ENCODE results near the gene CPT2.

Gene CPT2

DNA sequence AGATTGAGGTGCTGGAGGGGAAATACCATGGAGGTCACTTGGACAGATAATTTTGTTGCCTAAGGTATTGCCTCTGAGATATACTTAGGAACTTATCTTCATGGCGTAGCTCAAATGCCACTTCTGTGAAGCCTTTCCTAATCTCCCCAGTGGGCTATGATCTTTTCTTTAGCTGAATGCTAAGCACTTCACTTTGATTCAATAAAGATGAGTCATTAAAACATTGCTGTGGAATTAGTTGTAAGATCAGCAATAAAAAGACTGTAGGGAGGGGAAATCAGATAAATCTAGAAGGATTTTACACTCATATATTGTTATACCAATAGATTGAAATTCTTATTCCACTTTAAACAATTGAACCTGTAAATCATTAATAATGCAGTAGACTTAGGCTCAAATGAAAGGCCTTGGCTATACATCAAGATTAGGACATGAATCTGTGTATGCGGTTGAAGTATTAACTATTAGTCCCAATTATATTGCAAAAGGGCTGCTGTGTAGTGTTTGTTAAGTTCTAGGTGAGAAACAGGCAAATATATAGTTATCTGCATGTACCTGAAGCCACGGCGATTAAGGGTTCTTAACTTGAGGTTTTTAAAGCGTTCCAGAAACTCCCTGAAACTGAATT, 60.9 kb downstream of the CPT2 start:
- no peak overlapping the region for H3K9ac ChIP-seq (ENCODE audit: low read depth in 1 of 2, low read length in 2 of 2)
- H3K9me3 ChIP-seq (ENCODE audit: control insufficient read depth in 2 of 2, low read length in 2 of 2), result no peaks in the 10 kb centered on the region
- peaks cover 0 to 3% of the 10 kb centered on the region in 2 donors for H3K36me3 ChIP-seq (ENCODE audit: control insufficient read depth in 2 of 2, insufficient read depth in 2 of 2, low read length in 2 of 2)
- no peaks in the 10 kb centered on the region for H3K4me1 ChIP-seq (ENCODE audit: control insufficient read depth in 2 of 2, insufficient read depth in 2 of 2, low read length in 2 of 2)
- H3K4me3 ChIP-seq (ENCODE audit: low read length in 2 of 2), result no peak overlapping the region
- no peaks in the 10 kb centered on the region for H3K27me3 ChIP-seq (ENCODE audit: control insufficient read depth in 2 of 2, insufficient read depth in 2 of 2, low read length in 2 of 2)
- H3K27ac ChIP-seq (ENCODE audit: low read depth in 2 of 2, low read length in 2 of 2), result no peak overlapping the region

GRCh38 chr1:53258216-53258615, 61.6 kb downstream of the CPT2 start:
- H3K27ac ChIP-seq (ENCODE audit: low read depth in 2 of 2, low read length in 2 of 2), result no peak overlapping the region
- no peaks in the 10 kb centered on the region for H3K27me3 ChIP-seq (ENCODE audit: control insufficient read depth in 2 of 2, insufficient read depth in 2 of 2, low read length in 2 of 2)

GRCh38 chr1:53259932-53260331, 63.3 kb downstream of the CPT2 start:
- no peak overlapping the region for H3K4me3 ChIP-seq (ENCODE audit: low read length in 2 of 2)
- H3K27ac ChIP-seq (ENCODE audit: low read depth in 2 of 2, low read length in 2 of 2), result peak overlapping the region in 1 of 2 donors; percentile 16
- no peaks in the 10 kb centered on the region for H3K4me1 ChIP-seq (ENCODE audit: control insufficient read depth in 2 of 2, insufficient read depth in 2 of 2, low read length in 2 of 2)
- no peaks in the 10 kb centered on the region for H3K9me3 ChIP-seq (ENCODE audit: control insufficient read depth in 2 of 2, low read length in 2 of 2)
- no peaks in the 10 kb centered on the region for H3K27me3 ChIP-seq (ENCODE audit: control insufficient read depth in 2 of 2, insufficient read depth in 2 of 2, low read length in 2 of 2)
- H3K9ac ChIP-seq (ENCODE audit: low read depth in 1 of 2, low read length in 2 of 2), result no peak overlapping the region
- peaks cover 0 to 3% of the 10 kb centered on the region in 2 donors for H3K36me3 ChIP-seq (ENCODE audit: control insufficient read depth in 2 of 2, insufficient read depth in 2 of 2, low read length in 2 of 2)

More at GRCh38 chr1:53258216-53258615, 61.6 kb downstream of the CPT2 start:
- Histone ChIP-seq H3K4me1 (ENCODE audit: control insufficient read depth in 2 of 2, insufficient read depth in 2 of 2, low read length in 2 of 2) (no peaks in the 10 kb centered on the region), H3K4me3 (ENCODE audit: low read length in 2 of 2) (no peak overlapping the region), H3K9ac (ENCODE audit: low read depth in 1 of 2, low read length in 2 of 2) (no peak overlapping the region), H3K36me3 (ENCODE audit: control insufficient read depth in 2 of 2, insufficient read depth in 2 of 2, low read length in 2 of 2) (peaks cover 0 to 3% of the 10 kb centered on the region in 2 donors), H3K9me3 (ENCODE audit: control insufficient read depth in 2 of 2, low read length in 2 of 2) (no peaks in the 10 kb centered on the region)

- Histone ChIP-seq H3K9ac (ENCODE audit: low read depth in 1 of 2, low read length in 2 of 2) (no peak overlapping the region), H3K9me3 (ENCODE audit: control insufficient read depth in 2 of 2, low read length in 2 of 2) (no peaks in the 10 kb centered on the region), H3K27ac (ENCODE audit: low read depth in 2 of 2, low read length in 2 of 2) (peak overlapping the region in 1 of 2 donors; percentile 16), H3K36me3 (ENCODE audit: control insufficient read depth in 2 of 2, insufficient read depth in 2 of 2, low read length in 2 of 2) (peaks cover 0 to 3% of the 10 kb centered on the region in 2 donors), H3K4me3 (ENCODE audit: low read length in 2 of 2) (no peak overlapping the region), H3K27me3 (ENCODE audit: control insufficient read depth in 2 of 2, insufficient read depth in 2 of 2, low read length in 2 of 2) (no peaks in the 10 kb centered on the region), H3K4me1 (ENCODE audit: control insufficient read depth in 2 of 2, insufficient read depth in 2 of 2, low read length in 2 of 2) (no peaks in the 10 kb centered on the region)
Measured at GRCh38 chr1:53260631-53261247, 64.1 kb downstream of the CPT2 start.

GRCh38 chr1:53262000-53262399, 65.4 kb downstream of the CPT2 start:
- Histone ChIP-seq H3K4me1 (ENCODE audit: control insufficient read depth in 2 of 2, insufficient read depth in 2 of 2, low read length in 2 of 2) (no peaks in the 10 kb centered on the region), H3K9ac (ENCODE audit: low read depth in 1 of 2, low read length in 2 of 2) (no peak overlapping the region), H3K27me3 (ENCODE audit: control insufficient read depth in 2 of 2, insufficient read depth in 2 of 2, low read length in 2 of 2) (no peaks in the 10 kb centered on the region), H3K9me3 (ENCODE audit: control insufficient read depth in 2 of 2, low read length in 2 of 2) (no peaks in the 10 kb centered on the region), H3K4me3 (ENCODE audit: low read length in 2 of 2) (no peak overlapping the region), H3K27ac (ENCODE audit: low read depth in 2 of 2, low read length in 2 of 2) (no peak overlapping the region), H3K36me3 (ENCODE audit: control insufficient read depth in 2 of 2, insufficient read depth in 2 of 2, low read length in 2 of 2) (peaks cover 0 to 3% of the 10 kb centered on the region in 2 donors)

All from mucosa of rectum (tissue), 2 donors.